ENCODE results near the gene SOX10. TPM values are rescaled to one million over a fixed set of nuclear protein-coding genes. Genes with fewer than 3 reads are reported as not detected.

SOX10 gene
- total and polyA plus RNA-seq, 8 donors = 0.06 to 0.96 (median 0.30) TPM

- ATAC-seq (no peak), FAIRE-seq (no peak), DNase-seq (no peak)
- Histone ChIP-seq H3K4me1 (no peaks in the 10 kb centered on the region), H3K27ac (no peak overlapping the region), H3K9me3 (no peaks in the 10 kb centered on the region), H3K4me3 (no peak overlapping the region), H3K36me3 (no peaks in the 10 kb centered on the region), H3K27me3 (no peaks in the 10 kb centered on the region)
- intact Hi-C loops (cut with DNase I) = no loop called here
- no peak for TF ChIP-seq CTCF (IDR thresholded peaks at IDR 0.05)
- 96 to 100% methylated on average over 1 of the region's 1 CpG for WGBS, 2 donors
Measured at GRCh38 chr22:38014083-38014482, 29.7 kb upstream of the SOX10 start.

GRCh38 chr22:38012604-38013072, 28.3 kb upstream of the SOX10 start:
- Histone ChIP-seq H3K27ac (no peak overlapping the region), H3K4me3 (no peak overlapping the region), H3K9me3 (no peaks in the 10 kb centered on the region), H3K27me3 (no peaks in the 10 kb centered on the region), H3K36me3 (no peaks in the 10 kb centered on the region), H3K4me1 (no peaks in the 10 kb centered on the region)
- intact Hi-C loops (cut with DNase I) = no loop called here
- no peak for TF ChIP-seq CTCF (IDR thresholded peaks at IDR 0.05)
- WGBS, 2 donors = 34 to 41% methylated on average over 7 of the region's 7 CpGs
- FAIRE-seq (no peak), ATAC-seq (no peak), DNase-seq (no peak)

GRCh38 chr22:38009000-38009806, 24.8 kb upstream of the SOX10 start:
- H3K9me3 ChIP-seq = no peaks in the 10 kb centered on the region
- H3K4me3 ChIP-seq = no peak overlapping the region
- FAIRE-seq = no peak
- ATAC-seq = no peak
- H3K36me3 ChIP-seq = no peaks in the 10 kb centered on the region
- no peaks in the 10 kb centered on the region for H3K27me3 ChIP-seq
- no peak overlapping the region for H3K27ac ChIP-seq
- no peaks in the 10 kb centered on the region for H3K4me1 ChIP-seq
- TF ChIP-seq CTCF (IDR thresholded peaks at IDR 0.05) = no peak
- intact Hi-C loops (cut with DNase I) = no loop called here
- WGBS, 2 donors = 69 to 75% methylated on average over 14 of the region's 14 CpGs
- peak in 1 of 6 donors; percentile 10 for DNase-seq

GRCh38 chr22:38007330-38007902, 23.1 kb upstream of the SOX10 start:
- H3K4me3 ChIP-seq = no peak overlapping the region
- no peak for TF ChIP-seq CTCF (IDR thresholded peaks at IDR 0.05)
- H3K9me3 ChIP-seq = no peaks in the 10 kb centered on the region
- intact Hi-C loops (cut with DNase I) = no loop called here
- FAIRE-seq (no peak), DNase-seq (peak in 1 of 6 donors; percentile 5), ATAC-seq (no peak)
- no peaks in the 10 kb centered on the region for H3K4me1 ChIP-seq
- no peaks in the 10 kb centered on the region for H3K27me3 ChIP-seq
- no peak overlapping the region for H3K27ac ChIP-seq
- 88 to 92% methylated on average over 13 of the region's 13 CpGs for WGBS, 2 donors
- no peaks in the 10 kb centered on the region for H3K36me3 ChIP-seq

- 93 to 100% methylated on average over 3 of the region's 3 CpGs for WGBS, 2 donors
- ATAC-seq = no peak
- DNase-seq = peak in 1 of 6 donors; percentile 3
- Histone ChIP-seq H3K27ac (no peak overlapping the region), H3K27me3 (no peaks in the 10 kb centered on the region), H3K4me1 (no peaks in the 10 kb centered on the region), H3K4me3 (no peak overlapping the region), H3K36me3 (no peaks in the 10 kb centered on the region), H3K9me3 (no peaks in the 10 kb centered on the region)
- intact Hi-C loops (cut with DNase I) = no loop called here
- FAIRE-seq = no peak
- no peak for TF ChIP-seq CTCF (IDR thresholded peaks at IDR 0.05)
Measured at GRCh38 chr22:38006906-38007305, 22.6 kb upstream of the SOX10 start.
